ENCODE results near the gene CXCL17. TPM values are rescaled to one million over a fixed set of nuclear protein-coding genes. Genes with fewer than 3 reads are reported as not detected.

CXCL17 gene
- total and polyA plus RNA-seq, 2 donors (not counting 1 experiment from before 2014, with no cell fraction given) = not detected

GRCh38 chr19:42445948-42446347 is 3.2 kb upstream of the CXCL17 start:
- no peaks in the 10 kb centered on the region for H3K36me3 ChIP-seq (replicated peaks in 1 of 2; ENCODE audit: control extremely low read depth in 1 of 2, control insufficient read depth in 1 of 2, extremely low read depth in 1 of 2, insufficient read depth in 2 of 2, low read length in 1 of 2)
- H3K4me2 ChIP-seq (replicated peaks; ENCODE audit: low read depth, low read length, poor library complexity, severe bottlenecking) = no peak overlapping the region
- no peaks in the 10 kb centered on the region for H4K20me1 ChIP-seq (ENCODE audit: control insufficient read depth, insufficient read depth, low read length, poor library complexity, severe bottlenecking)
- peaks cover 0 to 5% (median 0%) of the 10 kb centered on the region in 4 experiments for H3K27me3 ChIP-seq (replicated peaks in 1 of 4; ENCODE audit: control extremely low read depth in 1 of 4, control insufficient read depth in 3 of 4, insufficient read depth in 4 of 4, low read length in 3 of 4)
- intact Hi-C loops (cut with micrococcal nuclease) = no loop called here
- H3K9ac ChIP-seq (ENCODE audit: low read length) = no peak overlapping the region
- H3K4me3 ChIP-seq (ENCODE audit: control extremely low read depth in 1 of 5, extremely low read depth in 1 of 5, insufficient read depth in 1 of 5, low read depth in 2 of 5, low read length in 4 of 5) = no peak overlapping the region
- no peak overlapping the region for H3K27ac Mint-ChIP-seq
- no peak overlapping the region for H2AFZ ChIP-seq (ENCODE audit: insufficient read depth, low read depth, low read length, poor library complexity, severe bottlenecking)
- no peak for ATAC-seq (ENCODE audit: low read depth)
- POLR2A ChIA-PET = no interaction called here
- H3K27ac ChIP-seq (ENCODE audit: low read length in 2 of 2) = no peak overlapping the region
- TF ChIP-seq, protein P1, sequence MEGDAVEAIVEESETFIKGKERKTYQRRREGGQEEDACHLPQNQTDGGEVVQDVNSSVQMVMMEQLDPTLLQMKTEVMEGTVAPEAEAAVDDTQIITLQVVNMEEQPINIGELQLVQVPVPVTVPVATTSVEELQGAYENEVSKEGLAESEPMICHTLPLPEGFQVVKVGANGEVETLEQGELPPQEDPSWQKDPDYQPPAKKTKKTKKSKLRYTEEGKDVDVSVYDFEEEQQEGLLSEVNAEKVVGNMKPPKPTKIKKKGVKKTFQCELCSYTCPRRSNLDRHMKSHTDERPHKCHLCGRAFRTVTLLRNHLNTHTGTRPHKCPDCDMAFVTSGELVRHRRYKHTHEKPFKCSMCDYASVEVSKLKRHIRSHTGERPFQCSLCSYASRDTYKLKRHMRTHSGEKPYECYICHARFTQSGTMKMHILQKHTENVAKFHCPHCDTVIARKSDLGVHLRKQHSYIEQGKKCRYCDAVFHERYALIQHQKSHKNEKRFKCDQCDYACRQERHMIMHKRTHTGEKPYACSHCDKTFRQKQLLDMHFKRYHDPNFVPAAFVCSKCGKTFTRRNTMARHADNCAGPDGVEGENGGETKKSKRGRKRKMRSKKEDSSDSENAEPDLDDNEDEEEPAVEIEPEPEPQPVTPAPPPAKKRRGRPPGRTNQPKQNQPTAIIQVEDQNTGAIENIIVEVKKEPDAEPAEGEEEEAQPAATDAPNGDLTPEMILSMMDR (IDR thresholded peaks at IDR 0.05) = no peak
- no peak for TF ChIP-seq EZH2 (IDR thresholded peaks at IDR 0.05; ENCODE audit: borderline replicate concordance, insufficient read depth, low read depth, low read length, poor library complexity, severe bottlenecking)
- peaks cover 15% of the 10 kb centered on the region for H3K27me3 Mint-ChIP-seq
- no peaks in the 10 kb centered on the region for H3K79me2 ChIP-seq (ENCODE audit: control insufficient read depth, insufficient read depth, low read length)
- H3K4me1 ChIP-seq (ENCODE audit: control insufficient read depth in 2 of 2, insufficient read depth in 2 of 2, low read length in 2 of 2) = peaks cover 7 to 8% of the 10 kb centered on the region in 2 donors
- no peak for DNase-seq
- WGBS (ENCODE audit: insufficient coverage) = 83% methylated on average over 7 of the region's 7 CpGs
- CTCF ChIA-PET = interaction anchor here (0.9 to 2.0 kb wide), 6 partner anchors 9 to 150 kb away, joined by 3 to 13 read pairs (median 4); partner anchors contain the start of gene CEACAM1
- H3K9me3 ChIP-seq (ENCODE audit: control extremely low read depth in 1 of 3, control insufficient read depth in 2 of 3, insufficient read depth in 1 of 3, low read length in 2 of 3) = no peaks in the 10 kb centered on the region
- H3K4me3 Mint-ChIP-seq = no peak overlapping the region
- no peaks in the 10 kb centered on the region for H3K4me1 Mint-ChIP-seq
- no peaks in the 10 kb centered on the region for H3K9me3 Mint-ChIP-seq (ENCODE audit: insufficient read depth)

DNA sequence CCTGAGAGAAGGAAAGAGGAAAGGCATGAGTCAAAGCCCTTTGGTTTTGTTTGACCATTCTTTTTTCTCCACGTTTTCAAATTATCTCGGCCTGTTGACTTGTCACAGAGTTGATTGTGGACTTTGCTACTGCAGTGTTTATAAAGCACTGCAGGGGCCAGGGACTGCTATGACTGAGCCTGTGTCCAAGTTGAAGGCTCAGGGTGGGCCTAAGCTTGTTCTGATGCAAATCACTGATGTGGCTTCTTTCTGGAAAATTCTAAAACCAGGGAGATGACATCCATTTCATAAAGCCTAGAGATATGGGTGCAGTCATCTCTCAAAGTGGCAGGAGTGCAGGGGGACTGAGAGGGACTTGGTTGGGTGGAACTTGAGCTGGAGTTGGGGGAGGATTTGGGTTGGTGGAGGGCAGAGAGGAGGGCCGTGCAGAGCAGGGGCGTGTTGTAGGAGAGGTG is 1.2 kb upstream of the CXCL17 start:
- TF ChIP-seq EZH2 (IDR thresholded peaks at IDR 0.05; ENCODE audit: borderline replicate concordance, insufficient read depth, low read depth, low read length, poor library complexity, severe bottlenecking) = no peak
- TF ChIP-seq, protein P1 (IDR thresholded peaks at IDR 0.05) = no peak
- Histone ChIP-seq H3K79me2 (ENCODE audit: control insufficient read depth, insufficient read depth, low read length) (no peaks in the 10 kb centered on the region), H3K4me3 (ENCODE audit: control extremely low read depth in 1 of 5, extremely low read depth in 1 of 5, insufficient read depth in 1 of 5, low read depth in 2 of 5, low read length in 4 of 5) (no peak overlapping the region), H3K9me3 (ENCODE audit: control extremely low read depth in 1 of 3, control insufficient read depth in 2 of 3, insufficient read depth in 1 of 3, low read length in 2 of 3) (no peaks in the 10 kb centered on the region), H2AFZ (ENCODE audit: insufficient read depth, low read depth, low read length, poor library complexity, severe bottlenecking) (no peak overlapping the region), H3K4me1 (ENCODE audit: control insufficient read depth in 2 of 2, insufficient read depth in 2 of 2, low read length in 2 of 2) (peaks cover 0 to 7% of the 10 kb centered on the region in 2 donors), H3K9ac (ENCODE audit: low read length) (no peak overlapping the region), H3K4me2 (replicated peaks; ENCODE audit: low read depth, low read length, poor library complexity, severe bottlenecking) (no peak overlapping the region), H4K20me1 (ENCODE audit: control insufficient read depth, insufficient read depth, low read length, poor library complexity, severe bottlenecking) (no peaks in the 10 kb centered on the region), H3K27ac (ENCODE audit: low read length in 2 of 2) (no peak overlapping the region), H3K27me3 (replicated peaks in 1 of 4; ENCODE audit: control extremely low read depth in 1 of 4, control insufficient read depth in 3 of 4, insufficient read depth in 4 of 4, low read length in 3 of 4) (peaks cover 0 to 5% (median 0%) of the 10 kb centered on the region in 4 experiments), H3K36me3 (replicated peaks in 1 of 2; ENCODE audit: control extremely low read depth in 1 of 2, control insufficient read depth in 1 of 2, extremely low read depth in 1 of 2, insufficient read depth in 2 of 2, low read length in 1 of 2) (no peaks in the 10 kb centered on the region)
- intact Hi-C loops (cut with micrococcal nuclease) = no loop called here
- 98% methylated on average over 4 of the region's 4 CpGs for WGBS (ENCODE audit: insufficient coverage)
- Mint-ChIP-seq H3K9me3 (ENCODE audit: insufficient read depth) (no peaks in the 10 kb centered on the region), H3K4me1 (peaks cover 5% of the 10 kb centered on the region), H3K27ac (no peak overlapping the region), H3K4me3 (no peak overlapping the region), H3K27me3 (peaks cover 16% of the 10 kb centered on the region)
- CTCF ChIA-PET = interaction anchor here (0.7 to 1.8 kb wide), 3 partner anchors 25 to 118 kb away, joined by 4 to 5 read pairs (median 4); no protein-coding TSS in a partner anchor
- no peak for ATAC-seq (ENCODE audit: low read depth)
- DNase-seq = no peak
- POLR2A ChIA-PET = no interaction called here
